HUDEP-2 (cell line): Measurements from ENCODE around the gene DPPA5.
"Not testable (repeated sequence)": the region's sequence is repeated elsewhere in the genome, so short reads cannot be mapped to it uniquely, and the experiment has no call there.

Experiments used
- DNase-seq, 76 experiments: peaks; one replicate each; lab custom pipeline; 2025; ENCODE audit not compliant: unreplicated experiment in 76 of 76; lab: John Stamatoyannopoulos, UW

The DPPA5 gene

GRCh38 chr6:73308712-73309534, 45.2 kb downstream of the DPPA5 start:
- peak in 4 of 76 experiments; percentile 6 to 39 (median 16) for DNase-seq

GRCh38 chr6:73303773-73304172, 50.3 kb downstream of the DPPA5 start:
- DNase-seq, result not testable (repeated sequence)
